Mesendoderm (in vitro differentiated cells): ENCODE measurements around the gene NDUFA7.

Source experiments
- DNase-seq: peaks from one replicate; pipeline ENCODE4 v3.0.0; 2013
- H2AK5ac ChIP-seq: 2 replicates; pipeline ENCODE4 v1.6.1; 2013; ENCODE audit warnings: low read length, inconsistent platforms
- H2BK120ac ChIP-seq: 2 replicates; pipeline ENCODE4 v1.6.1; 2013; ENCODE audit warnings: low read depth, mild to moderate bottlenecking, low read length, moderate library complexity, mixed read lengths
- H2BK15ac ChIP-seq: replicated peaks from 2 replicates; pipeline ENCODE4 v1.6.1; 2013; ENCODE audit warnings: low read depth, mild to moderate bottlenecking, moderate library complexity
- H2BK5ac ChIP-seq: 2 replicates; pipeline ENCODE4 v1.6.1; 2013; ENCODE audit warnings: low read length, inconsistent platforms
- H3K18ac ChIP-seq: 2 replicates; pipeline ENCODE4 v1.6.1; 2013; ENCODE audit warnings: mild to moderate bottlenecking, low read length, mixed read lengths
- H3K23ac ChIP-seq: one replicate; pipeline ENCODE4 v1.6.1; 2013; ENCODE audit warnings: low read length
- H3K27ac ChIP-seq: 2 replicates; pipeline ENCODE4 v1.5.1; 2013; ENCODE audit warnings: low read depth, mild to moderate bottlenecking, inconsistent platforms, low read length, moderate library complexity
- H3K27me3 ChIP-seq: 2 replicates; pipeline ENCODE4 v1.6.1; 2013; ENCODE audit warnings: low read length, control low read depth, mild to moderate bottlenecking, inconsistent platforms; ENCODE audit not compliant: insufficient read depth, poor library complexity
- H3K36me3 ChIP-seq: 2 replicates; pipeline ENCODE4 v1.6.1; 2013; ENCODE audit warnings: low read length, inconsistent platforms; ENCODE audit not compliant: control insufficient read depth, insufficient read depth
- H3K4ac ChIP-seq: one replicate; pipeline ENCODE4 v1.6.1; 2013; ENCODE audit warnings: low read depth, mild to moderate bottlenecking, low read length, moderate library complexity
- H3K4me1 ChIP-seq: 2 replicates; pipeline ENCODE4 v1.6.1; 2013; ENCODE audit warnings: low read depth, low read length, inconsistent platforms; ENCODE audit not compliant: control insufficient read depth
- H3K4me2 ChIP-seq: 2 replicates; pipeline ENCODE4 v1.6.1; 2013; ENCODE audit warnings: low read length
- H3K4me3 ChIP-seq: 2 replicates; pipeline ENCODE4 v1.5.1; 2013; ENCODE audit warnings: mild to moderate bottlenecking, low read length
- H3K56ac ChIP-seq: one replicate; pipeline ENCODE4 v1.6.1; 2013; ENCODE audit warnings: low read length
- H3K79me1 ChIP-seq: 2 replicates; pipeline ENCODE4 v1.6.1; 2013; ENCODE audit warnings: low read length, inconsistent platforms
- H3K79me2 ChIP-seq: 2 replicates; pipeline ENCODE4 v1.6.1; 2013; ENCODE audit warnings: mild to moderate bottlenecking, low read length; ENCODE audit not compliant: control insufficient read depth, insufficient read depth
- H3K9ac ChIP-seq: 2 replicates; pipeline ENCODE4 v1.6.1; 2013; ENCODE audit warnings: low read length, inconsistent platforms
- H4K5ac ChIP-seq: one replicate; pipeline ENCODE4 v1.6.1; 2013; ENCODE audit warnings: low read length
- H4K8ac ChIP-seq: one replicate; pipeline ENCODE4 v1.6.1; 2013; ENCODE audit warnings: low read depth, mild to moderate bottlenecking, control low read depth, low read length, moderate library complexity
- WGBS: extraction: QIAGEN DNeasy Blood & Tissue Kit; methylation state at CpG from one replicate; pipeline ENCODE4 v1.1.7; 2013; ENCODE audit warnings: low lambda C conversion rate, missing lambda C conversion rate; ENCODE audit not compliant: insufficient coverage; ENCODE audit errors: extremely low coverage; 5-methylcytosine and 5-hydroxymethylcytosine counted together

The NDUFA7 gene

GRCh38 chr19:8310342-8311055, 10.7 kb downstream of the NDUFA7 start:
- no peak overlapping the region for H4K8ac ChIP-seq
- WGBS, result no CpG with 5 or more reads among the region's 17 CpGs
- no peaks in the 10 kb centered on the region for H3K27me3 ChIP-seq
- no peak overlapping the region for H3K18ac ChIP-seq
- no peak overlapping the region for H3K9ac ChIP-seq
- no peak overlapping the region for H3K4ac ChIP-seq
- DNase-seq, result no peak
- no peak overlapping the region for H3K4me3 ChIP-seq
- H3K23ac ChIP-seq, result no peak overlapping the region
- H2BK5ac ChIP-seq, result no peak overlapping the region
- H2BK120ac ChIP-seq, result no peak overlapping the region
- H2AK5ac ChIP-seq, result no peak overlapping the region
- no peaks in the 10 kb centered on the region for H3K36me3 ChIP-seq
- H3K79me1 ChIP-seq, result peaks cover 6% of the 10 kb centered on the region
- no peak overlapping the region for H3K4me2 ChIP-seq
- H2BK15ac ChIP-seq, result no peak overlapping the region
- H3K4me1 ChIP-seq, result no peaks in the 10 kb centered on the region
- peaks cover 2% of the 10 kb centered on the region for H3K79me2 ChIP-seq
- H3K56ac ChIP-seq, result no peak overlapping the region
- no peak overlapping the region for H3K27ac ChIP-seq
- no peak overlapping the region for H4K5ac ChIP-seq

DNA sequence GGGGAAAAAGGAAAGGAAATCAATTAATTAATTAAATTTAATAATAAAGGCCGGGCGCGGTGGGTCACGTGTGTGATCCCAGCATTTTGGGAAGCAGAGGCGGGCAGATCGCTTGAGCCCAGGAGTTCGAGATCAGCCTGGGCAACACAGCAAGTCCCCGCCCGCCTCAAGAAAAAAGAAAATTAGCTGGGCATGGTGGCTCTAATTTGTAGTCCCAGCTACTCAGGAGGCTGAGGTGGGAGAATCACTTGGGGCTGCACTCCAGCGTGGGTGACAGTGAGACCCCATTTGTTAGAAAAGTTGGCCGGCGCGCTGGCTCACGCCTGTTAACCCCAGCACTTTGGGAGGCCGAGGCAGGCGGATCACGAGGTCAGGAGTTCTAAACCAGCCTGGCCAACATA, 12.3 kb downstream of the NDUFA7 start:
- Histone ChIP-seq H2AK5ac (no peak overlapping the region), H3K27me3 (no peaks in the 10 kb centered on the region), H3K4ac (no peak overlapping the region), H3K4me1 (no peaks in the 10 kb centered on the region), H3K23ac (no peak overlapping the region), H3K9ac (peak overlapping the region; percentile 73), H4K5ac (no peak overlapping the region), H3K79me1 (peaks cover 6% of the 10 kb centered on the region), H2BK120ac (no peak overlapping the region), H4K8ac (no peak overlapping the region), H3K36me3 (no peaks in the 10 kb centered on the region), H3K4me2 (no peak overlapping the region), H2BK5ac (no peak overlapping the region), H3K4me3 (no peak overlapping the region), H2BK15ac (no peak overlapping the region), H3K27ac (no peak overlapping the region), H3K56ac (peak overlapping the region; percentile 64), H3K79me2 (peaks cover 2% of the 10 kb centered on the region), H3K18ac (no peak overlapping the region)
- DNase-seq, result no peak
- WGBS, result no CpG with 5 or more reads among the region's 17 CpGs

GRCh38 chr19:8307965-8308866, 13.0 kb downstream of the NDUFA7 start, which contains the start of gene CD320:
TSS of gene CD320 (minus strand) at chr19:8308358. CDS start at chr19:8308290, 68 bp downstream.
- Histone ChIP-seq H3K79me1 (peaks cover 6% of the 10 kb centered on the region), H3K27ac (no peak within 1 kb of the TSS), H2BK15ac (no peak within 1 kb of the TSS), H2BK120ac (no peak within 1 kb of the TSS), H3K4me2 (peak within 1 kb of the TSS; percentile 98), H3K23ac (peak within 1 kb of the TSS; percentile 84), H4K5ac (no peak within 1 kb of the TSS), H3K4me1 (no peaks in the 10 kb centered on the region), H3K56ac (peak within 1 kb of the TSS; percentile 94), H3K79me2 (peaks cover 2% of the 10 kb centered on the region), H4K8ac (no peak within 1 kb of the TSS), H3K4ac (no peak within 1 kb of the TSS), H2AK5ac (peak within 1 kb of the TSS; percentile 80), H3K9ac (peak within 1 kb of the TSS; percentile 87), H3K27me3 (no peaks in the 10 kb centered on the region), H3K18ac (no peak within 1 kb of the TSS), H3K36me3 (no peaks in the 10 kb centered on the region), H3K4me3 (peak within 1 kb of the TSS; percentile 67), H2BK5ac (no peak within 1 kb of the TSS)
- WGBS, result no CpG with 5 or more reads among the region's 63 CpGs
- DNase-seq, result peak; percentile 94

- Histone ChIP-seq H3K79me1 (peaks cover 6% of the 10 kb centered on the region), H3K27ac (no peak overlapping the region), H3K9ac (peak overlapping the region; percentile 87), H3K4me1 (no peaks in the 10 kb centered on the region), H3K27me3 (no peaks in the 10 kb centered on the region), H3K4me2 (peak overlapping the region; percentile 98), H2BK5ac (no peak overlapping the region), H4K5ac (no peak overlapping the region), H3K79me2 (peaks cover 2% of the 10 kb centered on the region), H4K8ac (no peak overlapping the region), H3K4me3 (peak overlapping the region; percentile 67), H2BK120ac (no peak overlapping the region), H3K23ac (peak overlapping the region; percentile 84), H2BK15ac (no peak overlapping the region), H2AK5ac (peak overlapping the region; percentile 80), H3K4ac (no peak overlapping the region), H3K36me3 (no peaks in the 10 kb centered on the region), H3K18ac (no peak overlapping the region), H3K56ac (peak overlapping the region; percentile 94)
- peak; percentile 40 for DNase-seq
- no CpG with 5 or more reads among the region's 24 CpGs for WGBS
These were observed 13.7 kb downstream of the NDUFA7 start for GRCh38 chr19:8307400-8307964.

- H3K23ac ChIP-seq, result no peak overlapping the region
- no peak overlapping the region for H4K8ac ChIP-seq
- H3K4me2 ChIP-seq, result no peak overlapping the region
- H3K18ac ChIP-seq, result no peak overlapping the region
- H2BK120ac ChIP-seq, result no peak overlapping the region
- peak overlapping the region; percentile 17 for H3K56ac ChIP-seq
- no peaks in the 10 kb centered on the region for H3K36me3 ChIP-seq
- H3K4me3 ChIP-seq, result no peak overlapping the region
- peak overlapping the region; percentile 26 for H3K9ac ChIP-seq
- DNase-seq, result no peak
- H2BK15ac ChIP-seq, result no peak overlapping the region
- H3K27me3 ChIP-seq, result no peaks in the 10 kb centered on the region
- no peak overlapping the region for H3K4ac ChIP-seq
- no peak overlapping the region for H2AK5ac ChIP-seq
- H3K79me2 ChIP-seq, result peaks cover 2% of the 10 kb centered on the region
- no peak overlapping the region for H2BK5ac ChIP-seq
- peaks cover 6% of the 10 kb centered on the region for H3K79me1 ChIP-seq
- H3K4me1 ChIP-seq, result no peaks in the 10 kb centered on the region
- no peak overlapping the region for H4K5ac ChIP-seq
- no peak overlapping the region for H3K27ac ChIP-seq
- WGBS, result no CpG with 5 or more reads among the region's 17 CpGs
These were observed 14.7 kb downstream of the NDUFA7 start for GRCh38 chr19:8306235-8307054.
